Large intestine (tissue), 12 donors: ENCODE data around the gene TRIM43B. TPM values are rescaled to one million over a fixed set of nuclear protein-coding genes. Genes with fewer than 3 reads are reported as not detected.
A peak's percentile ranks its signal among the peaks of the same experiment; 100 is the strongest.
"Not testable (repeated sequence)": the region's sequence is repeated elsewhere in the genome, so short reads cannot be mapped to it uniquely, and the experiment has no call there.

Experiments used
- DNase-seq, 2 donors: peaks; one replicate each; pipeline versions ENCODE4 v3.0.0 to v3.0.0-alpha.2; 2013
- H3K27ac ChIP-seq: one replicate; pipeline ENCODE4 v1.5.1; 2013; ENCODE audit warnings: low read length
- H3K27me3 ChIP-seq: 2 replicates; pipeline ENCODE4 v1.6.1; 2013; ENCODE audit warnings: low read length; ENCODE audit not compliant: control insufficient read depth, insufficient read depth
- H3K36me3 ChIP-seq: 2 replicates; pipeline ENCODE4 v1.6.1; 2013; ENCODE audit warnings: low read length; ENCODE audit not compliant: control insufficient read depth, insufficient read depth
- H3K4me1 ChIP-seq: one replicate; pipeline ENCODE4 v1.6.1; 2013; ENCODE audit warnings: low read length; ENCODE audit not compliant: control insufficient read depth, insufficient read depth
- H3K4me3 ChIP-seq: one replicate; pipeline ENCODE4 v1.5.1; 2013; ENCODE audit warnings: low read length
- H3K9me3 ChIP-seq: one replicate; pipeline ENCODE4 v1.6.1; 2013; ENCODE audit warnings: mild to moderate bottlenecking, low read depth, low read length, moderate library complexity; ENCODE audit not compliant: control insufficient read depth
- WGBS: methylation state at CpG from one replicate; pipeline ENCODE4 v1.1.5; 2013; ENCODE audit warnings: low lambda C conversion rate; ENCODE audit not compliant: insufficient coverage; 5-methylcytosine and 5-hydroxymethylcytosine counted together
- long read RNA-seq, 11 donors: transcript quantifications; one replicate each; lab custom pipeline, GENCODE V29; 2026
- polyA plus RNA-seq: library from polyadenylated mRNA; unstranded; fragments of 120-200 nt; gene quantifications from one replicate; pipeline ENCODE4 v1.2.1, GENCODE V29; 2013

The TRIM43B gene
- not detected for polyA plus RNA-seq
- long read RNA-seq, donor 1, result 0 reads
- long read RNA-seq, donor 2, result 0 reads
- long read RNA-seq, donor 3, result 0 reads
- long read RNA-seq, donor 4, result 0 reads
- long read RNA-seq, donor 5, result 0 reads
- long read RNA-seq, donor 6, result 0 reads
- long read RNA-seq, donor 7, result 0 reads
- long read RNA-seq, donor 8, result 0 reads
- long read RNA-seq, donor 9, result 0 reads
- long read RNA-seq, donor 10, result 0 reads
- long read RNA-seq, donor 11, result 0 reads

DNA sequence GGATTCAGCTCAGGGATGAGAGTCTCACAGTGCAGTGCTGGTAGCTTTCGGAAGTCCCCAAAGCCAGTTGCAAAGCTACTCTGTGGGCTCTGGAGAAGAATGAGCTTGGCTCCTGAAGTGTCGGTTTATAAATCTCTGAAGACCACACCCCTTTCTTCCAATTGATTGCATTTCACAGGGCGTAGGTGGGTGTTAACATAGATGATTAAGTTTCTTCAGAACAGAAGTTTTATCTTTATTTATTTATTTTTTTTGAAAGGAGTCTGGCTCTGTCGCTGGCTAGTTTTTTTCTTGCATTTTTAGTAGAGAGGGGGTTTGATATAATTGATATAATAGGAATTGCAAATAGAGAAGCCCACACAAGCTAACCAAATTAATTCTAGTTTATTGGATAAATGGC, at the start of gene TRIM43B:
Gene TRIM43B (minus strand): TSS at position 101 of the 400 bp plus-strand sequence. CDS start 2,040 bp downstream, outside the sequence.
- H3K27ac ChIP-seq, H3K4me1 ChIP-seq, H3K4me3 ChIP-seq, DNase-seq, H3K9me3 ChIP-seq, H3K27me3 ChIP-seq, H3K36me3 ChIP-seq: not testable (repeated sequence)
- no CpG with 5 or more reads among the region's 4 CpGs for WGBS

DNA sequence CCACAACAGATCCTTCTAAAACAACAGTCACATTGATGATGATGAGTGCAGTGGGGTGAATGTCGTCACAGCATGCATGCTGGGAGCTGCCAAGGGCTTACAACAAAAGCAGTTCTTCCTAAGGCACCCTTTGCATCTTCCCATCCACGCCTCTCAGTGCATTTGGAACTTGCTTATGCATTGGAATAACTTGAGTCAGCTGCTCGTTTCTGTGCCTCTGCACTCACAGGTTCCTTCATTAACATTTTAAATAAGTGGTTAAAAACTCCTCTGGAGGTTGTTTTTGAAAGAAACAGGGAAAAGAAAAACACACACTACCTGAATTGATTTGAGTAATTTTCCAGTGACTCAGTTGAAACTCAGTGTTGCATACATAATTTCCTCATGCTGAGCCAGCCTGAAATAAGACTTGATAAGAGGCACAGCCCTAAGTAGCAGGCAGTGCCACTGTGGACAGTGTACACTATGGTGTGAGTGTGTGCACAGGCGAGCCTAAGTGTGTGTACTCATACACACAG, 46.8 kb upstream of the TRIM43B start:
- H3K36me3 ChIP-seq, result peaks cover 23% of the 10 kb centered on the region
- H3K4me3 ChIP-seq, result no peak overlapping the region
- no peaks in the 10 kb centered on the region for H3K9me3 ChIP-seq
- WGBS, result 100% methylated on average over 1 of the region's 4 CpGs
- no peak overlapping the region for H3K27ac ChIP-seq
- H3K4me1 ChIP-seq, result no peaks in the 10 kb centered on the region
- DNase-seq, result no peak
- no peaks in the 10 kb centered on the region for H3K27me3 ChIP-seq

DNA sequence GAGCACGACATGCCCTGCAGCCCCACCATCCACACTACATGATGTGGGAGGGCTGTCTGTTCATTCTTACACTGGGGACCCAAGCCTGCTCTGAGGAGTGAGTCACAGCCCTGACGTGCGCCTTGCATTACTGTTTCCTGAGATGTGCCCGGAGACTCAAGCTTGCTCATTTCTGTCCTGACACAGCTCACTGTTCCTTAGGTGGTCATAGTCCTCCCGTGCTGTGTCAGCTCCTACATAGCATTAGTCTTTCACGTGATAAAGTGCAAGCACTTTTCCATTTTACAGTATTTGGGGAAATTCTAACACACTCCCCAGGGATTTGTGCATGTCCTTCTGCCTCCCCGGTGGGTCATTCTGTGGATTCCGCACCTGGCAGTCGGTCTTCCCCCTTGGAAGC, 46.2 kb upstream of the TRIM43B start:
- Histone ChIP-seq H3K27me3 (no peaks in the 10 kb centered on the region), H3K27ac (no peak overlapping the region), H3K9me3 (no peaks in the 10 kb centered on the region), H3K4me3 (no peak overlapping the region), H3K36me3 (peaks cover 23% of the 10 kb centered on the region), H3K4me1 (no peaks in the 10 kb centered on the region)
- DNase-seq, result no peak
- no CpG with 5 or more reads among the region's 9 CpGs for WGBS

GRCh38 chr2:95526360-95527341, 42.1 kb upstream of the TRIM43B start:
- WGBS, result no CpG with 5 or more reads among the region's 84 CpGs
- Histone ChIP-seq H3K9me3 (peaks cover 6% of the 10 kb centered on the region), H3K36me3 (peaks cover 22% of the 10 kb centered on the region), H3K4me3 (peak overlapping the region; percentile 58), H3K27ac (peak overlapping the region; percentile 80), H3K27me3 (no peaks in the 10 kb centered on the region), H3K4me1 (no peaks in the 10 kb centered on the region)
- DNase-seq, result peak; percentile 52 to 88

DNA sequence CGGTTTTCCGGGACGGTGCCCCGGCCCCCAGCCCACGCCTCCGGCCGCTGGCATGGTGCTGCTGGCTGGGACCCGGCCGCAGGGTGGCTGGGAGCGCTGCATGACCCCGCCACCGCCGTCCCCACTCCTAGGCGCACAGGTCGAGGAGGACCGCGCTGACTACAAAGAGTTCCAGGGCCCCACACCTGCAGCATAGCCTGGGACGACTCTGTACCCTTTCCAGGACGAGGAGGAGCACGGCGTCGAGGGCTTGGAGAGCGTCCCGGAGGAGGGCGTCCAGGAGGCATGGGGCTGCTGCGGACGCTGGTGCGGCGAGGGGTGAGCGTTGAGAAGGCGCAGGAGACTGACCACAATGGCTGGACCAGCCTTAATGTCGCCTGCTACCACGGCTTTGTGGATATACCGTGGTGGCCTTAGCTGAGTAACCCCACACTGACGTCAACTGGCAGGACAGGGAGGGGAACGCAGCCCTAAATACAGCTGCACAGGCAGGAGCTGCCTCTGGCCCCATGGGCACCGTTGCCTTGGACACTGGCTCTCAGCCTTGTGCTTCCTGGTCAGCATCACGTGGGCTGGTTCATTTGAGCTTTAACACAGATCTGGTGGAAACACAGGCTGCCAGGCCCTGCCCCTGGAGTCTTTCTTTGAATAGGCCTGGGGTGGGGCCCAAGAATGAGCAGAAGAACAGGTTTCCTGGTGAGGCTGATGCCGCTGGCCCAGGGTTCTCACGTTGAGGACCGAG, 40.9 kb upstream of the TRIM43B start:
- WGBS, result no CpG with 5 or more reads among the region's 41 CpGs
- DNase-seq, result peak; percentile 4 to 49
- H3K4me3 ChIP-seq, result peak overlapping the region; percentile 58

DNA sequence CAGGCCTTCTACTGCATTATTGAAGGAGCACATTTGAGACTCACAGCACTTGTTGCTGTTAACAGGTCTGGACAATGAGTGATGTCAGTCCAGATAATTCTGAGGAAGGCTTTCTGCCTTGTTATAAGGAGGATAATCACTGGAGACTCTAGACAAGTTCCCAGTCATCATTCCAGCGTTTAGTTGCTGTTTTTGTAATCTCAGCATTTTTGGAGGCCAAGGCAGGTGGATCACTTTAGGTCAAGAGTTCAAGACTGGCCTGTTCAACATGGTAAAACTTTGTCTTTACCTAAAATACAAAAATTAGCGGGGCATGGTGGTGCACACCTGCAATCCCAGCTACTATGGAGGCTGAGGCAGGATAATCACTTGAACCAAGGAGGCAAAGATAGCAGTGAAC, 39.6 kb upstream of the TRIM43B start:
- no peak for DNase-seq
- Histone ChIP-seq H3K27me3 (no peaks in the 10 kb centered on the region), H3K9me3 (peaks cover 6% of the 10 kb centered on the region), H3K36me3 (peaks cover 4% of the 10 kb centered on the region), H3K27ac (no peak overlapping the region), H3K4me3 (no peak overlapping the region), H3K4me1 (no peaks in the 10 kb centered on the region)
- WGBS, result no CpG with 5 or more reads among the region's 2 CpGs

More for the DNA sequence above, 40.9 kb upstream of the TRIM43B start:
- no peak overlapping the region for H3K27ac ChIP-seq
- peaks cover 13% of the 10 kb centered on the region for H3K36me3 ChIP-seq
- no peaks in the 10 kb centered on the region for H3K4me1 ChIP-seq
- no peaks in the 10 kb centered on the region for H3K27me3 ChIP-seq
- peaks cover 6% of the 10 kb centered on the region for H3K9me3 ChIP-seq

DNA sequence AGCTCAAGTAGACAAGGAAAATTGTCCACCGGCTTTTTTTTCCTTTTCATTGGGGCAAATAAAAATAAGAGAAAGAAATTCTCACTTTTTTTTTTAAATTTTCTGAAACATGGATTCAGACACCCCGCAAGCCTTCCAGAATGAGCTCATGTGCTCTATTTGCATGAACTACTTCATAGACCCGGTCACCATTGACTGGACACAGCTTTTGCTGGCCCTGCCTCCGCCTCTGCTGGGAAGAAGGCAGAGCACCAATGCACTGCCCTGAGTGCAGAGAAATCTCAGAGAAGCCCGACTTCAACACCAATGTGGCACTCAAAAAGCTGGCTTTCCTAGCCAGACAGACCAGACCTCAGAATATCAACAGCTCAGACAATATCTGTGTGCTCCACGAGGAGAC, 30.2 kb upstream of the TRIM43B start:
- Histone ChIP-seq H3K9me3 (no peaks in the 10 kb centered on the region), H3K4me1 (no peaks in the 10 kb centered on the region), H3K4me3 (no peak overlapping the region), H3K36me3 (no peaks in the 10 kb centered on the region), H3K27ac (no peak overlapping the region), H3K27me3 (peaks cover 2% of the 10 kb centered on the region)
- 100% methylated on average over 1 of the region's 6 CpGs for WGBS
- no peak for DNase-seq

GRCh38 chr2:95514226-95514625, 29.7 kb upstream of the TRIM43B start:
- not testable (repeated sequence) for DNase-seq, H3K4me3 ChIP-seq, H3K36me3 ChIP-seq, H3K9me3 ChIP-seq, H3K4me1 ChIP-seq, H3K27ac ChIP-seq, H3K27me3 ChIP-seq
- WGBS, result no CpG with 5 or more reads among the region's 8 CpGs

- no peak for DNase-seq
- H3K4me1 ChIP-seq, result no peaks in the 10 kb centered on the region
- H3K27ac ChIP-seq, result no peak overlapping the region
- no peaks in the 10 kb centered on the region for H3K36me3 ChIP-seq
- H3K27me3 ChIP-seq, result no peaks in the 10 kb centered on the region
- no peak overlapping the region for H3K4me3 ChIP-seq
- H3K9me3 ChIP-seq, result no peaks in the 10 kb centered on the region
- no CpG with 5 or more reads among the region's 2 CpGs for WGBS
Observed at GRCh38 chr2:95509408-95509807, 24.9 kb upstream of the TRIM43B start.

GRCh38 chr2:95505222-95505621, 20.7 kb upstream of the TRIM43B start:
- no peaks in the 10 kb centered on the region for H3K9me3 ChIP-seq
- H3K27ac ChIP-seq, result no peak overlapping the region
- WGBS, result no CpG with 5 or more reads among the region's 4 CpGs
- no peaks in the 10 kb centered on the region for H3K36me3 ChIP-seq
- no peak for DNase-seq
- no peaks in the 10 kb centered on the region for H3K27me3 ChIP-seq
- no peaks in the 10 kb centered on the region for H3K4me1 ChIP-seq
- H3K4me3 ChIP-seq, result no peak overlapping the region
